ENCODE data around the gene CPNE4. TPM values are rescaled to one million over a fixed set of nuclear protein-coding genes. Genes with fewer than 3 reads are reported as not detected.

Gene CPNE4
- total and polyA plus RNA-seq, 10 donors = 0.03 to 3.1 (median 0.91) TPM; not detected in 2

DNA sequence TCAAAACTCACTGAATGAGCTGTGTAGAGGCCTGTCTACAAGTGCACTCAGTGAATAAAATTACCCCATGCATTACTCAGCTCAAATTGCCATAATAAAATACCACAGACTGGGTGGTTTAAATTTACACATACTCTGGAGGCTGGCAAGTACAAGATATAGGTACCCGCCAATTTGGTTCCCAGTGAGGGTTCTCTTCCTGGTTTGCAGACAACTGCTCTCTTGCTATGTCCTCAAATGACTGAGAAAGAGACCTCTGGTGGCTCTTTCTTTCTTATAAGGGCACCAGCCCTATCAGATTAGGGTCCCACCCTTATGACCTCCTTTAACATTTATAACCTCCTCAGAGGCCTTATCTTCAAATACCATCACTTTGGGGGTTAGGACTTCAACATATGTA, 237.0 kb downstream of the CPNE4 start:
- peaks cover 0 to 18% (median 5%) of the 10 kb centered on the region in 6 donors for H3K4me1 ChIP-seq
- no peak overlapping the region for H3K4me3 ChIP-seq
- H3K27ac ChIP-seq = no peak overlapping the region
- 40 to 100% (median 92%) methylated on average over 1 of the region's 1 CpG for WGBS, 5 donors
- DNase-seq = no peak
- peaks cover 0 to 13% (median 0%) of the 10 kb centered on the region in 7 donors for H3K27me3 ChIP-seq (replicated peaks in 1 of 7)
- H3K9me3 ChIP-seq = no peaks in the 10 kb centered on the region
- TF ChIP-seq POLR2AphosphoS5 (IDR thresholded peaks at IDR 0.05) (no peak), POLR2A (IDR thresholded peaks at IDR 0.05) (no peak)
- TF ChIP-seq, protein P1, sequence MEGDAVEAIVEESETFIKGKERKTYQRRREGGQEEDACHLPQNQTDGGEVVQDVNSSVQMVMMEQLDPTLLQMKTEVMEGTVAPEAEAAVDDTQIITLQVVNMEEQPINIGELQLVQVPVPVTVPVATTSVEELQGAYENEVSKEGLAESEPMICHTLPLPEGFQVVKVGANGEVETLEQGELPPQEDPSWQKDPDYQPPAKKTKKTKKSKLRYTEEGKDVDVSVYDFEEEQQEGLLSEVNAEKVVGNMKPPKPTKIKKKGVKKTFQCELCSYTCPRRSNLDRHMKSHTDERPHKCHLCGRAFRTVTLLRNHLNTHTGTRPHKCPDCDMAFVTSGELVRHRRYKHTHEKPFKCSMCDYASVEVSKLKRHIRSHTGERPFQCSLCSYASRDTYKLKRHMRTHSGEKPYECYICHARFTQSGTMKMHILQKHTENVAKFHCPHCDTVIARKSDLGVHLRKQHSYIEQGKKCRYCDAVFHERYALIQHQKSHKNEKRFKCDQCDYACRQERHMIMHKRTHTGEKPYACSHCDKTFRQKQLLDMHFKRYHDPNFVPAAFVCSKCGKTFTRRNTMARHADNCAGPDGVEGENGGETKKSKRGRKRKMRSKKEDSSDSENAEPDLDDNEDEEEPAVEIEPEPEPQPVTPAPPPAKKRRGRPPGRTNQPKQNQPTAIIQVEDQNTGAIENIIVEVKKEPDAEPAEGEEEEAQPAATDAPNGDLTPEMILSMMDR (IDR thresholded peaks at IDR 0.05 in 8 of 11, conservative IDR thresholded peaks at IDR 0.05 in 3 of 11) = no peak
- intact Hi-C loops (cut with DNase I; ENCODE audit: low total_unique reads) = loop anchor here (5.0 kb wide), 1 partner anchor 230 kb away; no protein-coding TSS in a partner anchor
- H3K36me3 ChIP-seq = no peaks in the 10 kb centered on the region

DNA sequence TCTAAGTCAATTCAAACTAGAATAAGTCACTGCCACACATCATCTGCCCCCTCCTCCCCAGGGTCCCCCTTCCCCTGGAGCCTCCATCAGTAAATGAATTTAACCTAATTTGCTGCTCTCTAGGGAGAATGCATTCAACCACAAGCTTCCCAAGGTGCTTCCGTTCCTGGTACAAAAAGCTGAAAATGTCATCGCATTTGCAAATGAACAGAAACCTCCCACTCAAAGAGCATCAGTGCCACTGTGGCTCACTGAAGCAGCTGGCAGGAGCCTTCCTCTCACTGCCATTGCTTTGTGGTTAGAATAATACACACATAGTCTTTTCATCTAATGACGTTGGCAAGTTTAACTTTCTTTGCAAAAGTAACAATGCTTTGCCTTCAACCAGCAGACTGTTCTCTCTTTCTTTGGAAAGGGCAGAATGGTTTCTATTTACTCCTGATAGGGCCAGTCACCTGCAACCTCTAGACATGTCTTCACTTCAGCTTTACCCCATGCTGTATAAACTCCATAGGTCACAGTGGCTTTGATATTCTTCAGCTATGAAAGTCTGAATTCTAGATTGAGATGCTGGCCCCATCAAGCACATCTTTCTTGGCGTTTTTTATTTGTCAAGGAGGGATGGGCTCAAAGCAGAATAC, 238.1 kb downstream of the CPNE4 start:
- H3K27me3 ChIP-seq (replicated peaks in 1 of 7) = peaks cover 0 to 13% (median 0%) of the 10 kb centered on the region in 7 donors
- H3K4me1 ChIP-seq = peaks cover 0 to 18% (median 5%) of the 10 kb centered on the region in 6 donors
- H3K9me3 ChIP-seq = no peaks in the 10 kb centered on the region
- no peak for DNase-seq
- no peak overlapping the region for H3K4me3 ChIP-seq
- intact Hi-C loops (cut with DNase I; ENCODE audit: low total_unique reads) = loop anchor here (5.0 kb wide), 1 partner anchor 231 kb away; no protein-coding TSS in a partner anchor
- TF ChIP-seq POLR2A (IDR thresholded peaks at IDR 0.05) (no peak), POLR2AphosphoS5 (IDR thresholded peaks at IDR 0.05) (no peak)
- TF ChIP-seq, protein P1 (IDR thresholded peaks at IDR 0.05 in 8 of 11, conservative IDR thresholded peaks at IDR 0.05 in 3 of 11) = no peak
- no peaks in the 10 kb centered on the region for H3K36me3 ChIP-seq
- WGBS, 5 donors = 28 to 49% (median 36%) methylated on average over 4 of the region's 4 CpGs
- no peak overlapping the region for H3K27ac ChIP-seq

DNA sequence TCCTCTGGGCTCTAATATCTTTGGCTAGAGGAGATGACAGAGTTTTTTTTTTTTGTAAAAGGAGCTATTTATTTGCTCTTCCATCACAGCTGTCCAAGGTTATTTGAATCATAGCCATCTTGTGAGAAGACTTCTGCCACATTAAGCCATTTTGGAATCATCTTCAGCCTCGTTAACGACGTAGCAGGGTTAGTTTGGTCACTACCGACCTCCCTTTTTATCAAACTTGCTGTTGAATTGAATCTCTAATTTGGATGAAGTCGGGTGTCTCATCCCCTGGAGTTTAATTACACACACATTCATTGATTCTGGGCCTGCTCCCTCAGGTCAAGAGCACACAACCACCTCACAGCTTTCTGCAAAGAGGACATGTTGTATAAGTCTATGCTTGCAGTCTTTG, 238.7 kb downstream of the CPNE4 start:
- Histone ChIP-seq H3K4me3 (no peak overlapping the region), H3K36me3 (no peaks in the 10 kb centered on the region), H3K27ac (no peak overlapping the region), H3K4me1 (peaks cover 0 to 18% (median 5%) of the 10 kb centered on the region in 6 donors), H3K27me3 (replicated peaks in 1 of 7) (peaks cover 0 to 13% (median 0%) of the 10 kb centered on the region in 7 donors), H3K9me3 (no peaks in the 10 kb centered on the region)
- no peak for TF ChIP-seq POLR2A (IDR thresholded peaks at IDR 0.05)
- no peak for TF ChIP-seq POLR2AphosphoS5 (IDR thresholded peaks at IDR 0.05)
- TF ChIP-seq, protein P1 (IDR thresholded peaks at IDR 0.05 in 8 of 11, conservative IDR thresholded peaks at IDR 0.05 in 3 of 11) = no peak
- WGBS, 5 donors = 83 to 86% (median 85%) methylated on average over 5 of the region's 5 CpGs
- intact Hi-C loops (cut with DNase I; ENCODE audit: low total_unique reads) = loop anchor here (5.0 kb wide), 1 partner anchor 231 kb away; no protein-coding TSS in a partner anchor
- no peak for DNase-seq

DNA sequence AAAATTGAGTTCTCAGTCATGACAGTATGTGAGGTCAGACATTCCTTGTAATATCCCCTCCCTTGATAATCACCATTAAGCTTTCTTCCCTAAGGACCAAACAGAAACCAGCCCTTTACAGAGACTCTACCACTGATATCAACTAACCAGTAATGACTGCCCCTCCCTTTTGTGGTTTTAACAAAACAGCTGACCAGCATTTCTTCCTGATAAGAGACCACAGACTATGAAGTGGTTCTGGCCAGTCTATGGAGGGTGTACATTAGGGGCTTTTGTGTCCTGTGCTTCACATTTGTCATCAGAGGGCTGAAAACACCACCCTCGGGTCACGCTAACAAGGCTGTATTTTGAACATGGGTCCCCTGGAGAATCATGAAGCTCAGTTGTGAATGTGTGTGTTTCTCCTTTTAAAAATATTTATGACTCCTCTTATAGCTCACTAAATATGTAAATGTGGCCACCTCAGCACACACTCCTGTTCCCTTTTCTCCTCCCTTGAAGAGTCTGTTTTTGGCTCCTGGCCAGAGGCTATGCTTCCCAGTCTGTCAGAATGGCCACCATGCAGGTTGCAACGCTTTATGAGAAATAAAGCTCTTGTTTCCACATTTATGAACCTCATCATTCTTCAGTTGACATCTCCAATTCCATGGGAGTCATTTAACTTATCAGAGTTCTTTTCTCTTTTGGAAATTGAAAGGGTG, 239.3 kb downstream of the CPNE4 start:
- TF ChIP-seq POLR2AphosphoS5 (IDR thresholded peaks at IDR 0.05) = no peak
- TF ChIP-seq, protein P1 (IDR thresholded peaks at IDR 0.05 in 8 of 11, conservative IDR thresholded peaks at IDR 0.05 in 3 of 11) = no peak
- no peak for TF ChIP-seq POLR2A (IDR thresholded peaks at IDR 0.05)

More for the DNA sequence above, 239.3 kb downstream of the CPNE4 start:
- peaks cover 0 to 18% (median 5%) of the 10 kb centered on the region in 6 donors for H3K4me1 ChIP-seq
- no peaks in the 10 kb centered on the region for H3K9me3 ChIP-seq
- intact Hi-C loops (cut with DNase I; ENCODE audit: low total_unique reads) = loop anchor here (5.0 kb wide), 1 partner anchor 232 kb away; no protein-coding TSS in a partner anchor
- DNase-seq = no peak
- peaks cover 0 to 13% (median 0%) of the 10 kb centered on the region in 7 donors for H3K27me3 ChIP-seq (replicated peaks in 1 of 7)
- H3K4me3 ChIP-seq = no peak overlapping the region
- no peak overlapping the region for H3K27ac ChIP-seq
- no peaks in the 10 kb centered on the region for H3K36me3 ChIP-seq
- WGBS, 5 donors = 45 to 72% (median 61%) methylated on average over 3 of the region's 3 CpGs
